ENCODE results near the gene WASL.
"Not testable (repeated sequence)": the region's sequence is repeated elsewhere in the genome, so short reads cannot be mapped to it uniquely, and the experiment has no call there.

WASL gene

GRCh38 chr7:123738808-123739207, 10.0 kb downstream of the WASL start:
- no peak for DNase-seq
- in situ Hi-C loops (cut with MboI; ENCODE audit: low pct_unique_long_range_greater_than_20kb, low sequenced_read_pairs): no loop called here

GRCh38 chr7:123738356-123738755, 10.4 kb downstream of the WASL start:
- no peak for DNase-seq
- in situ Hi-C loops (cut with MboI; ENCODE audit: low pct_unique_long_range_greater_than_20kb, low sequenced_read_pairs): no loop called here

GRCh38 chr7:123737168-123737674, 11.6 kb downstream of the WASL start:
- in situ Hi-C loops (cut with MboI; ENCODE audit: low pct_unique_long_range_greater_than_20kb, low sequenced_read_pairs): not testable (repeated sequence)

GRCh38 chr7:123735539-123735938, 13.3 kb downstream of the WASL start:
- in situ Hi-C loops (cut with MboI; ENCODE audit: low pct_unique_long_range_greater_than_20kb, low sequenced_read_pairs): no loop called here
- no peak for DNase-seq

More at GRCh38 chr7:123737168-123737674, 11.6 kb downstream of the WASL start:
- DNase-seq: not testable (repeated sequence)

- in situ Hi-C loops (cut with MboI; ENCODE audit: low pct_unique_long_range_greater_than_20kb, low sequenced_read_pairs): no loop called here
- DNase-seq: no peak
Measured at GRCh38 chr7:123734498-123734897, 14.3 kb downstream of the WASL start.

- in situ Hi-C loops (cut with MboI; ENCODE audit: low pct_unique_long_range_greater_than_20kb, low sequenced_read_pairs): no loop called here
- DNase-seq: no peak
Measured at GRCh38 chr7:123732413-123733091, 16.3 kb downstream of the WASL start.

GRCh38 chr7:123729218-123729578, 19.6 kb downstream of the WASL start:
- no peak for DNase-seq
- in situ Hi-C loops (cut with MboI; ENCODE audit: low pct_unique_long_range_greater_than_20kb, low sequenced_read_pairs): no loop called here

GRCh38 chr7:123727071-123727837, 21.5 kb downstream of the WASL start:
- DNase-seq: no peak
- in situ Hi-C loops (cut with MboI; ENCODE audit: low pct_unique_long_range_greater_than_20kb, low sequenced_read_pairs): no loop called here

GRCh38 chr7:123725586-123726171, 23.1 kb downstream of the WASL start:
- DNase-seq: no peak

GRCh38 chr7:123724817-123725253, 24.0 kb downstream of the WASL start:
- in situ Hi-C loops (cut with MboI; ENCODE audit: low pct_unique_long_range_greater_than_20kb, low sequenced_read_pairs): no loop called here
- peak; percentile 59 for DNase-seq

More at GRCh38 chr7:123725586-123726171, 23.1 kb downstream of the WASL start:
- in situ Hi-C loops (cut with MboI; ENCODE audit: low pct_unique_long_range_greater_than_20kb, low sequenced_read_pairs): no loop called here

- DNase-seq: no peak
- in situ Hi-C loops (cut with MboI; ENCODE audit: low pct_unique_long_range_greater_than_20kb, low sequenced_read_pairs): no loop called here
Measured at GRCh38 chr7:123723913-123724312, 24.9 kb downstream of the WASL start.

GRCh38 chr7:123720527-123720926, 28.3 kb downstream of the WASL start:
- in situ Hi-C loops (cut with MboI; ENCODE audit: low pct_unique_long_range_greater_than_20kb, low sequenced_read_pairs); DNase-seq: not testable (repeated sequence)

- in situ Hi-C loops (cut with MboI; ENCODE audit: low pct_unique_long_range_greater_than_20kb, low sequenced_read_pairs): no loop called here
- DNase-seq: no peak
Measured at GRCh38 chr7:123719197-123719721, 29.5 kb downstream of the WASL start.

- in situ Hi-C loops (cut with MboI; ENCODE audit: low pct_unique_long_range_greater_than_20kb, low sequenced_read_pairs): no loop called here
- DNase-seq: no peak
Measured at GRCh38 chr7:123718773-123719172, 30.0 kb downstream of the WASL start.

- in situ Hi-C loops (cut with MboI; ENCODE audit: low pct_unique_long_range_greater_than_20kb, low sequenced_read_pairs): no loop called here
- DNase-seq: no peak
Measured at GRCh38 chr7:123717689-123718088, 31.1 kb downstream of the WASL start.

GRCh38 chr7:123716877-123717276, 31.9 kb downstream of the WASL start:
- no peak for DNase-seq
- in situ Hi-C loops (cut with MboI; ENCODE audit: low pct_unique_long_range_greater_than_20kb, low sequenced_read_pairs): no loop called here

- in situ Hi-C loops (cut with MboI; ENCODE audit: low pct_unique_long_range_greater_than_20kb, low sequenced_read_pairs): no loop called here
- DNase-seq: no peak
Measured at GRCh38 chr7:123715799-123716198, 33.0 kb downstream of the WASL start.

- DNase-seq: no peak
- in situ Hi-C loops (cut with MboI; ENCODE audit: low pct_unique_long_range_greater_than_20kb, low sequenced_read_pairs): no loop called here
Measured at GRCh38 chr7:123715198-123715597, 33.6 kb downstream of the WASL start.

- in situ Hi-C loops (cut with MboI; ENCODE audit: low pct_unique_long_range_greater_than_20kb, low sequenced_read_pairs): no loop called here
- no peak for DNase-seq
Measured at GRCh38 chr7:123714296-123715080, 34.3 kb downstream of the WASL start.

Data from KBM-7 (cell line).